SK-N-MC (cell line): ENCODE results near the gene MLST8.

Experiments
- EZH2 ChIP-seq: fragments of 200-600 bp; sonication (generic); IDR thresholded peaks from one replicate; pipeline ENCODE4 v1.6.1; 2017; ENCODE audit warnings: antibody characterized with exemption
- FOXP2 ChIP-seq: optimal IDR thresholded peaks from 2 replicates; pipeline ENCODE3; 2011; ENCODE audit warnings: mild to moderate bottlenecking, moderate library complexity; ENCODE audit not compliant: insufficient read depth; ENCODE audit errors: extremely low read length, control extremely low read depth
- POLR2AphosphoS5 ChIP-seq: IDR thresholded peaks from 2 replicates; pipeline ENCODE4 v1.6.1; 2012; ENCODE audit warnings: mild to moderate bottlenecking, low read depth, low read length, borderline replicate concordance

DNA sequence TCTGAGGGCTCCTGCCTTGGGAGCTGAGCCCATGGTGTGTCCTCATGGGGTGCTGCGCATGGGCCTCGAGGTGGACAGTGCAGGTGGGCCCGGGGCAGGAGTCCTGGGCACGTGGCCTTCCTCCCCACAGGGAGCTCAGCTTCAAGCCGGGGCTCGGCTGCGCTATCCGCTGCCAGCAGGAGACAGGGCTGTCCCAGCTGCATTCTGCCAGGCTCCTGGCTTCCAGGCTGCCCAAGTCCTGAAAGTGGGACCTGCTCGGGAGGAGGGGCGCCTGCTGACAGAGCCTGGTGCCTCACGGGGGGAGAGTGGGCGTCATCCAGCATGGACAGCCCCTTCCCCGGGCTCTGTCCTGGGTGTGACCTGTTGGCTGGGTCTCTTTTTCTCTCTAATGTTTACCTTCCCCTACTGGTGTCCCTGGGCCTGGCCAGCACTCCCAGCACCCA is 42.6 kb upstream of the MLST8 start:
- TF ChIP-seq EZH2: no peak
- no peak for TF ChIP-seq POLR2AphosphoS5
- TF ChIP-seq FOXP2: no peak
